ENCODE measurements around the gene MLYCD. TPM values are rescaled to one million over a fixed set of nuclear protein-coding genes. Genes with fewer than 3 reads are reported as not detected.
A peak's percentile ranks its signal among the peaks of the same experiment; 100 is the strongest.

MLYCD gene
- total RNA-seq, 4 donors from 2014 or later, result 2.7 to 8.6 (median 2.9) TPM

DNA sequence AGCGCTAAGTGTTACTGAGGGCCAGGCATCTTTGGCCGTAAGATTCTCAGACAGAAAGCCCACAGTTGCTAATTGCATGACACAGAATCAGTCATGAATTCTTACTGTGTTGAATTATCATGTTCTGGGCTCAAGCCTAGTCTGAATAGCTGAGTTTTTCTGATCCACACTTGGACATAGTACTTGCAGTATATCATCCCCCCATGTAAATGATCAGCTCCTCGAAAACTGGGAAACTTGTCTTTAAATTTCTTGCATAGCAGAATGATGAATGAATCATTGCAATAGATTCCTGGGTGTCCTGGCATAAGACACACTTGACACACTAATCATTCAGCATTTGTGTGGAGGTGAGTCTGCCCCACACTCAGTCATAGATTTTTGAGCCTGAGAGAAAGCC lies 2.2 kb downstream of the MLYCD start:
- 86 to 89% methylated on average over 3 of the region's 3 CpGs for WGBS, 2 donors

GRCh38 chr16:83903751-83904150 lies 4.8 kb downstream of the MLYCD start:
- WGBS, 2 donors, result 62 to 67% methylated on average over 9 to 10 of the region's 10 CpGs
- H3K27ac ChIP-seq, result peak overlapping the region in 1 of 4 donors; percentile 57
- H3K4me1 ChIP-seq, result peaks cover 8 to 43% (median 10%) of the 10 kb centered on the region in 3 donors
- DNase-seq, result no peak
- TF ChIP-seq POLR2A (IDR thresholded peaks at IDR 0.05), result no peak
- TF ChIP-seq, protein P1, sequence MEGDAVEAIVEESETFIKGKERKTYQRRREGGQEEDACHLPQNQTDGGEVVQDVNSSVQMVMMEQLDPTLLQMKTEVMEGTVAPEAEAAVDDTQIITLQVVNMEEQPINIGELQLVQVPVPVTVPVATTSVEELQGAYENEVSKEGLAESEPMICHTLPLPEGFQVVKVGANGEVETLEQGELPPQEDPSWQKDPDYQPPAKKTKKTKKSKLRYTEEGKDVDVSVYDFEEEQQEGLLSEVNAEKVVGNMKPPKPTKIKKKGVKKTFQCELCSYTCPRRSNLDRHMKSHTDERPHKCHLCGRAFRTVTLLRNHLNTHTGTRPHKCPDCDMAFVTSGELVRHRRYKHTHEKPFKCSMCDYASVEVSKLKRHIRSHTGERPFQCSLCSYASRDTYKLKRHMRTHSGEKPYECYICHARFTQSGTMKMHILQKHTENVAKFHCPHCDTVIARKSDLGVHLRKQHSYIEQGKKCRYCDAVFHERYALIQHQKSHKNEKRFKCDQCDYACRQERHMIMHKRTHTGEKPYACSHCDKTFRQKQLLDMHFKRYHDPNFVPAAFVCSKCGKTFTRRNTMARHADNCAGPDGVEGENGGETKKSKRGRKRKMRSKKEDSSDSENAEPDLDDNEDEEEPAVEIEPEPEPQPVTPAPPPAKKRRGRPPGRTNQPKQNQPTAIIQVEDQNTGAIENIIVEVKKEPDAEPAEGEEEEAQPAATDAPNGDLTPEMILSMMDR (IDR thresholded peaks at IDR 0.05), result no peak
- intact Hi-C loops (cut with DNase I), result no loop called here
- peaks cover 0 to 35% (median 5%) of the 10 kb centered on the region in 3 donors for H3K36me3 ChIP-seq
- H3K27me3 ChIP-seq, result no peaks in the 10 kb centered on the region
- H3K9me3 ChIP-seq, result no peaks in the 10 kb centered on the region
- no peak overlapping the region for H3K4me3 ChIP-seq

More for the DNA sequence above, 2.2 kb downstream of the MLYCD start:
- intact Hi-C loops (cut with DNase I), result no loop called here
- TF ChIP-seq POLR2A (IDR thresholded peaks at IDR 0.05), result no peak
- TF ChIP-seq, protein P1 (IDR thresholded peaks at IDR 0.05), result no peak
- Histone ChIP-seq H3K27ac (no peak overlapping the region), H3K9me3 (no peaks in the 10 kb centered on the region), H3K4me3 (no peak overlapping the region), H3K4me1 (peaks cover 8 to 54% (median 15%) of the 10 kb centered on the region in 3 donors), H3K27me3 (no peaks in the 10 kb centered on the region), H3K36me3 (peaks cover 0 to 15% (median 0%) of the 10 kb centered on the region in 3 donors)
- no peak for DNase-seq

GRCh38 chr16:83906683-83907082 lies 7.8 kb downstream of the MLYCD start:
- peaks cover 0 to 65% (median 5%) of the 10 kb centered on the region in 3 donors for H3K36me3 ChIP-seq
- WGBS, 2 donors, result 76 to 78% methylated on average over 8 of the region's 8 CpGs
- TF ChIP-seq POLR2A (IDR thresholded peaks at IDR 0.05), result no peak
- TF ChIP-seq, protein P1 (IDR thresholded peaks at IDR 0.05), result no peak
- intact Hi-C loops (cut with DNase I), result no loop called here
- H3K27me3 ChIP-seq, result no peaks in the 10 kb centered on the region
- H3K4me1 ChIP-seq, result peaks cover 0 to 20% (median 3%) of the 10 kb centered on the region in 3 donors
- H3K27ac ChIP-seq, result no peak overlapping the region
- no peaks in the 10 kb centered on the region for H3K9me3 ChIP-seq
- no peak for DNase-seq
- no peak overlapping the region for H3K4me3 ChIP-seq

DNA sequence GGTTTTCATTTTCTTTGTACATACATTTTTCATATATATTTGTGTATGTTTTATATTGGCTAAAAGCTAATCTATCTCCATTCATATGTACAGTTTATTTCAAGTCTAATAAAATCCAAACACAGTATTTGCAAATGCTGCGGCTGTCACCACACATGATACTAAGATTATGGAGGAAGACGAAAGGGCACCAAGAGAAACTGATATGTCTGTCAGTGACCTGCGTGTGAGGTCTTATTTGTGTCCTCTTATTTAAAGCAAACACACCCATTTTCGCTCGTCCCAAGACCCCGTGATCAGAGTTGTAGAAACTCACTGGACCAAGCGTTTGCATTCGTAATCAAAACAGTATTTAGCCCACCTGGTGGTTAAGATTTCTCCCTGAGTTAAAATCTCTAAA lies 8.2 kb downstream of the MLYCD start:
- Histone ChIP-seq H3K4me1 (peaks cover 0 to 18% (median 3%) of the 10 kb centered on the region in 3 donors), H3K27me3 (no peaks in the 10 kb centered on the region), H3K9me3 (no peaks in the 10 kb centered on the region), H3K36me3 (peaks cover 0 to 69% (median 7%) of the 10 kb centered on the region in 3 donors), H3K4me3 (no peak overlapping the region), H3K27ac (no peak overlapping the region)
- no peak for DNase-seq
- intact Hi-C loops (cut with DNase I), result no loop called here
- TF ChIP-seq, protein P1 (IDR thresholded peaks at IDR 0.05), result no peak
- TF ChIP-seq POLR2A (IDR thresholded peaks at IDR 0.05), result no peak
- WGBS, 2 donors, result 87 to 94% methylated on average over 8 of the region's 8 CpGs

- DNase-seq, result no peak
- Histone ChIP-seq H3K4me1 (peaks cover 0 to 16% (median 3%) of the 10 kb centered on the region in 3 donors), H3K27ac (no peak overlapping the region), H3K4me3 (no peak overlapping the region), H3K9me3 (no peaks in the 10 kb centered on the region), H3K36me3 (peaks cover 0 to 75% (median 13%) of the 10 kb centered on the region in 3 donors), H3K27me3 (no peaks in the 10 kb centered on the region)
- intact Hi-C loops (cut with DNase I), result no loop called here
- 78 to 81% methylated on average over 14 to 15 of the region's 15 CpGs for WGBS, 2 donors
- TF ChIP-seq, protein P1 (IDR thresholded peaks at IDR 0.05), result no peak
- TF ChIP-seq POLR2A (IDR thresholded peaks at IDR 0.05), result no peak
Measured at GRCh38 chr16:83907631-83908250, 8.8 kb downstream of the MLYCD start.
